Activated naive CD4-positive, alpha-beta T cell treated with anti-CD3 and anti-CD28 coated beads, Interleukin-2, amount 50 U/mL, for 72 hours (primary cell): ENCODE results near the gene ZNF747. TPM values are rescaled to one million over a fixed set of nuclear protein-coding genes. Genes with fewer than 3 reads are reported as not detected.

Experiments used
- ATAC-seq, 2 donors: fragments of 150-1000 bp; cut with Tn5 transposase; 2 replicates each; pipeline ENCODE4 v1.10.0; 2021; ENCODE audit warnings: mild to moderate bottlenecking in 2 of 2, moderate library complexity in 2 of 2
- DNase-seq, 2 donors: peaks; one replicate each; pipeline ENCODE4 v3.0.0; 2021 to 2022; ENCODE audit warnings: low spot score in 2 of 2
- H3K27ac Mint-ChIP-seq, 2 donors: one replicate each; pipeline ENCODE4 v1.8.0; 2022; ENCODE audit warnings: mild to moderate bottlenecking in 2 of 2, mixed read lengths in 2 of 2
- H3K36me3 Mint-ChIP-seq, 2 donors: one replicate each; pipeline ENCODE4 v1.8.0; 2022; ENCODE audit warnings: mixed read lengths in 2 of 2
- H3K9me3 Mint-ChIP-seq, 2 donors: one replicate each; pipeline ENCODE4 v1.8.0; 2022; ENCODE audit warnings: mixed read lengths in 2 of 2
- total RNA-seq, 2 donors: library from RNA; stranded (reverse); gene quantifications; one replicate each; pipeline ENCODE4 v1.2.3, GENCODE V29; 2022

Gene ZNF747
- total RNA-seq, 2 donors from 2014 or later = 4.5 to 8.2 TPM

- peaks cover 25 to 32% of the 10 kb centered on the region in 2 donors for H3K36me3 Mint-ChIP-seq
- no peaks in the 10 kb centered on the region for H3K9me3 Mint-ChIP-seq
- H3K27ac Mint-ChIP-seq = peak overlapping the region; percentile 49 to 90
- no peak for ATAC-seq
- DNase-seq = no peak
These were observed 25.4 kb downstream of the ZNF747 start for GRCh38 chr16:30509081-30509765.

- H3K9me3 Mint-ChIP-seq = no peaks in the 10 kb centered on the region
These were observed 31.0 kb downstream of the ZNF747 start for GRCh38 chr16:30503403-30504296.

GRCh38 chr16:30499284-30499683, 35.4 kb downstream of the ZNF747 start:
- no peak for DNase-seq
- Mint-ChIP-seq H3K9me3 (no peaks in the 10 kb centered on the region), H3K36me3 (peaks cover 11 to 33% of the 10 kb centered on the region in 2 donors), H3K27ac (peak overlapping the region in 1 of 2 donors; percentile 47)
- ATAC-seq = peak; percentile 16 to 43

More at GRCh38 chr16:30503403-30504296, 31.0 kb downstream of the ZNF747 start:
- ATAC-seq (no peak), DNase-seq (no peak)
- Mint-ChIP-seq H3K27ac (peak overlapping the region; percentile 24 to 70), H3K36me3 (peaks cover 6 to 22% of the 10 kb centered on the region in 2 donors)

- Mint-ChIP-seq H3K9me3 (no peaks in the 10 kb centered on the region), H3K36me3 (peaks cover 23 to 42% of the 10 kb centered on the region in 2 donors), H3K27ac (peak overlapping the region; percentile 57 to 74)
- DNase-seq = no peak
- no peak for ATAC-seq
These were observed 39.9 kb downstream of the ZNF747 start for GRCh38 chr16:30494709-30495108.

GRCh38 chr16:30493941-30494488, 40.6 kb downstream of the ZNF747 start:
- H3K36me3 Mint-ChIP-seq = peaks cover 30 to 44% of the 10 kb centered on the region in 2 donors
- ATAC-seq (no peak), DNase-seq (no peak)
- H3K27ac Mint-ChIP-seq = peak overlapping the region; percentile 57 to 74
- no peaks in the 10 kb centered on the region for H3K9me3 Mint-ChIP-seq

- Mint-ChIP-seq H3K27ac (peak overlapping the region; percentile 57 to 70), H3K36me3 (peaks cover 40 to 49% of the 10 kb centered on the region in 2 donors)
- DNase-seq = peak in 1 of 2 donors; percentile 24
These were observed 42.8 kb downstream of the ZNF747 start for GRCh38 chr16:30491744-30492308.

GRCh38 chr16:30491229-30491628, 43.4 kb downstream of the ZNF747 start:
- H3K9me3 Mint-ChIP-seq = peaks cover 0 to 4% of the 10 kb centered on the region in 2 donors
- no peak for ATAC-seq
- peak overlapping the region; percentile 57 to 70 for H3K27ac Mint-ChIP-seq
- H3K36me3 Mint-ChIP-seq = peaks cover 45 to 54% of the 10 kb centered on the region in 2 donors
- no peak for DNase-seq

More at GRCh38 chr16:30491744-30492308, 42.8 kb downstream of the ZNF747 start:
- no peaks in the 10 kb centered on the region for H3K9me3 Mint-ChIP-seq
- ATAC-seq = peak; percentile 54 to 69

- peaks cover 0 to 4% of the 10 kb centered on the region in 2 donors for H3K9me3 Mint-ChIP-seq
- DNase-seq (no peak), ATAC-seq (no peak)
- peak overlapping the region in 1 of 2 donors; percentile 11 for H3K27ac Mint-ChIP-seq
- H3K36me3 Mint-ChIP-seq = peaks cover 50 to 63% of the 10 kb centered on the region in 2 donors
These were observed 44.4 kb downstream of the ZNF747 start for GRCh38 chr16:30490210-30490609.

GRCh38 chr16:30488764-30489605, 45.7 kb downstream of the ZNF747 start:
- H3K36me3 Mint-ChIP-seq = peaks cover 44 to 58% of the 10 kb centered on the region in 2 donors
- H3K9me3 Mint-ChIP-seq = peaks cover 0 to 4% of the 10 kb centered on the region in 2 donors
- no peak for DNase-seq
- peak overlapping the region; percentile 77 to 79 for H3K27ac Mint-ChIP-seq
- ATAC-seq = no peak

GRCh38 chr16:30485818-30486436, 48.7 kb downstream of the ZNF747 start:
- DNase-seq (no peak), ATAC-seq (no peak)
- H3K27ac Mint-ChIP-seq = peak overlapping the region; percentile 58 to 92
- peaks cover 52% of the 10 kb centered on the region in 2 donors for H3K36me3 Mint-ChIP-seq
- H3K9me3 Mint-ChIP-seq = peaks cover 0 to 4% of the 10 kb centered on the region in 2 donors

- peaks cover 52 to 53% of the 10 kb centered on the region in 2 donors for H3K36me3 Mint-ChIP-seq
- peaks cover 0 to 4% of the 10 kb centered on the region in 2 donors for H3K9me3 Mint-ChIP-seq
- H3K27ac Mint-ChIP-seq = peak overlapping the region; percentile 58 to 92
- no peak for ATAC-seq
- DNase-seq = no peak
These were observed 49.8 kb downstream of the ZNF747 start for GRCh38 chr16:30484887-30485286.

- ATAC-seq = no peak
- H3K9me3 Mint-ChIP-seq = peaks cover 0 to 4% of the 10 kb centered on the region in 2 donors
- peaks cover 41 to 47% of the 10 kb centered on the region in 2 donors for H3K36me3 Mint-ChIP-seq
- peak overlapping the region in 1 of 2 donors; percentile 58 for H3K27ac Mint-ChIP-seq
- no peak for DNase-seq
These were observed 52.3 kb downstream of the ZNF747 start for GRCh38 chr16:30482366-30482765.

- peak overlapping the region in 1 of 2 donors; percentile 77 for H3K27ac Mint-ChIP-seq
- peaks cover 0 to 2% of the 10 kb centered on the region in 2 donors for H3K9me3 Mint-ChIP-seq
- DNase-seq (no peak), ATAC-seq (no peak)
- peaks cover 45 to 53% of the 10 kb centered on the region in 2 donors for H3K36me3 Mint-ChIP-seq
These were observed 53.3 kb downstream of the ZNF747 start for GRCh38 chr16:30481381-30481780.
